IMR-90 (cell line): Measurements from ENCODE around the gene SNX6. TPM values are rescaled to one million over a fixed set of nuclear protein-coding genes. Genes with fewer than 3 reads are reported as not detected.

Experiments used
- ATAC-seq: fragments of 200-7000 bp; cut with Tn5 transposase; 2 replicates; pipeline ENCODE4 v1.9.1; 2020; ENCODE audit warnings: low read depth, mild to moderate bottlenecking, moderate library complexity
- BruUV-seq: library from RNA; stranded (reverse); fragments of 400-500 nt; replicated peaks from 2 replicates; lab custom pipeline; 2021; lab: Mats Ljungman, UMichigan
- CTCF ChIA-PET: fragments of 300-600 bp; formaldehyde crosslinking; extraction: SDS; loops from one replicate; lab custom pipeline; 2021; ENCODE audit warnings: antibody characterized with exemption; lab: Yijun Ruan, JAX
- POLR2A ChIA-PET: fragments of 300-600 bp; sonication (Branson Sonifier 250); formaldehyde crosslinking; loops from one replicate; lab custom pipeline; 2022; ENCODE audit warnings: antibody characterized with exemption; ENCODE audit not compliant: unreplicated experiment; lab: Charles Lee
- DNase-seq: peaks from one replicate; pipeline ENCODE4 v3.0.0; 2013
- H2AFZ ChIP-seq: replicated peaks from 2 replicates; pipeline ENCODE3; 2013; ENCODE audit warnings: low read length, mild to moderate bottlenecking; ENCODE audit not compliant: poor library complexity
- H2AK5ac ChIP-seq: 2 replicates; pipeline ENCODE4 v1.6.1; 2013; ENCODE audit warnings: low read depth, low read length, inconsistent platforms
- H2AK9ac ChIP-seq: replicated peaks from 2 replicates; pipeline ENCODE3; 2013; ENCODE audit warnings: mild to moderate bottlenecking, low read depth, low read length, moderate library complexity; ENCODE audit not compliant: poor library complexity
- H2BK120ac ChIP-seq: 2 replicates; pipeline ENCODE4 v1.6.1; 2013; ENCODE audit warnings: low read depth, low read length, inconsistent platforms
- H2BK15ac ChIP-seq: 3 replicates; pipeline ENCODE4 v1.6.1; 2013; ENCODE audit warnings: low read depth, low read length, inconsistent platforms
- H2BK20ac ChIP-seq: 2 replicates; pipeline ENCODE4 v1.6.1; 2013; ENCODE audit warnings: low read depth, mild to moderate bottlenecking, inconsistent platforms, low read length, moderate library complexity
- H2BK5ac ChIP-seq: 2 replicates; pipeline ENCODE4 v1.6.1; 2013; ENCODE audit warnings: mild to moderate bottlenecking, low read depth, low read length, inconsistent platforms; ENCODE audit not compliant: poor library complexity, severe bottlenecking
- H3K14ac ChIP-seq: replicated peaks from 2 replicates; pipeline ENCODE4 v1.6.1; 2013; ENCODE audit warnings: low read depth, low read length, inconsistent platforms
- H3K18ac ChIP-seq: 2 replicates; pipeline ENCODE4 v1.6.1; 2013; ENCODE audit warnings: low read depth, low read length, control low read depth
- H3K23ac ChIP-seq: 2 replicates; pipeline ENCODE4 v1.6.1; 2013; ENCODE audit warnings: low read depth, low read length, inconsistent platforms
- H3K27ac ChIP-seq: 2 replicates; pipeline ENCODE4 v1.5.1; 2013; ENCODE audit warnings: mild to moderate bottlenecking, control low read depth, low read length; ENCODE audit not compliant: insufficient read depth
- H3K27me3 ChIP-seq: 2 replicates; pipeline ENCODE4 v1.6.1; 2013; ENCODE audit warnings: low read length; ENCODE audit not compliant: control insufficient read depth, insufficient read depth
- H3K36me3 ChIP-seq: 2 replicates; pipeline ENCODE4 v1.6.1; 2013; ENCODE audit warnings: low read length, mixed read lengths; ENCODE audit not compliant: control insufficient read depth, insufficient read depth
- H3K4ac ChIP-seq: 2 replicates; pipeline ENCODE4 v1.6.1; 2013; ENCODE audit warnings: low read depth, low read length, inconsistent platforms
- H3K4me1 ChIP-seq: 2 replicates; pipeline ENCODE4 v1.6.1; 2013; ENCODE audit warnings: low read length, mixed read lengths; ENCODE audit not compliant: control insufficient read depth, insufficient read depth
- H3K4me2 ChIP-seq: 2 replicates; pipeline ENCODE4 v1.6.1; 2013; ENCODE audit warnings: low read depth, mild to moderate bottlenecking, control low read depth, low read length, moderate library complexity
- H3K4me3 ChIP-seq: 2 replicates; pipeline ENCODE4 v1.5.1; 2013; ENCODE audit warnings: low read depth, mild to moderate bottlenecking, control low read depth, low read length, moderate library complexity; ENCODE audit not compliant: insufficient read depth
- H3K56ac ChIP-seq: 2 replicates; pipeline ENCODE4 v1.6.1; 2013; ENCODE audit warnings: low read length, inconsistent platforms; ENCODE audit not compliant: insufficient read depth; ENCODE audit errors: extremely low read depth
- H3K79me1 ChIP-seq, 2 experiments: 2 replicates each; pipeline ENCODE4 v1.6.1; 2013; ENCODE audit warnings: low read length in 2 of 2, inconsistent platforms in 1 of 2, low read depth in 1 of 2
- H3K9ac ChIP-seq: 2 replicates; pipeline ENCODE4 v1.6.1; 2013; ENCODE audit warnings: low read depth, low read length, control low read depth
- H3K9me1 ChIP-seq: 2 replicates; pipeline ENCODE4 v1.6.1; 2013; ENCODE audit warnings: low read length, inconsistent platforms; ENCODE audit not compliant: insufficient read depth
- H3K9me3 ChIP-seq: 2 replicates; pipeline ENCODE4 v1.6.1; 2013; ENCODE audit warnings: low read length; ENCODE audit not compliant: control insufficient read depth, insufficient read depth
- H4K20me1 ChIP-seq: 2 replicates; pipeline ENCODE4 v1.6.1; 2013; ENCODE audit warnings: low read length, inconsistent platforms; ENCODE audit not compliant: insufficient read depth
- H4K5ac ChIP-seq: 2 replicates; pipeline ENCODE4 v1.6.1; 2013; ENCODE audit warnings: mild to moderate bottlenecking, low read depth, low read length, control low read depth
- H4K8ac ChIP-seq, 2 experiments: 2 replicates each; pipeline ENCODE4 v1.6.1; 2013; ENCODE audit warnings: low read depth in 2 of 2, low read length in 2 of 2, control low read depth in 1 of 2, inconsistent platforms in 1 of 2
- H4K91ac ChIP-seq: 2 replicates; pipeline ENCODE4 v1.6.1; 2013; ENCODE audit warnings: low read depth, low read length, inconsistent platforms; ENCODE audit not compliant: insufficient read depth
- BHLHE40 ChIP-seq: fragments of 150-350 bp; IDR thresholded peaks from 2 replicates; pipeline ENCODE4 v1.6.1; 2016; ENCODE audit warnings: mild to moderate bottlenecking, low read depth, low read length
- CEBPB ChIP-seq: IDR thresholded peaks from 2 replicates; pipeline ENCODE4 v1.6.1; 2012; ENCODE audit warnings: low read depth, low read length, improper control_type of control experiment
- CHD1 ChIP-seq: IDR thresholded peaks from 2 replicates; pipeline ENCODE4 v1.6.1; 2012; ENCODE audit warnings: low read depth, low read length, improper control_type of control experiment
- ELK1 ChIP-seq: fragments of 150-350 bp; IDR thresholded peaks from 2 replicates; pipeline ENCODE4 v1.6.1; 2016; ENCODE audit warnings: low read depth, mild to moderate bottlenecking, low read length, moderate library complexity, borderline replicate concordance
- FOS ChIP-seq: fragments of 150-350 bp; IDR thresholded peaks from 2 replicates; pipeline ENCODE4 v1.6.1; 2016; ENCODE audit warnings: low read depth, low read length
- MAFK ChIP-seq: IDR thresholded peaks from 2 replicates; pipeline ENCODE4 v1.6.1; 2012; ENCODE audit warnings: low read depth, low read length, improper control_type of control experiment
- MAZ ChIP-seq: IDR thresholded peaks from 2 replicates; pipeline ENCODE4 v1.6.1; 2012; ENCODE audit warnings: low read depth, mild to moderate bottlenecking, low read length, improper control_type of control experiment, moderate library complexity, borderline replicate concordance
- MXI1 ChIP-seq: IDR thresholded peaks from 2 replicates; pipeline ENCODE4 v1.6.1; 2012; ENCODE audit warnings: low read depth, mild to moderate bottlenecking, low read length, moderate library complexity, borderline replicate concordance
- RAD21 ChIP-seq: IDR thresholded peaks from 2 replicates; pipeline ENCODE4 v1.6.1; 2012; ENCODE audit warnings: low read length, improper control_type of control experiment
- RFX5 ChIP-seq: IDR thresholded peaks from 2 replicates; pipeline ENCODE4 v1.8.0; 2012; ENCODE audit warnings: low read depth, mild to moderate bottlenecking, low read length, moderate library complexity
- SMC3 ChIP-seq: fragments of 150-350 bp; IDR thresholded peaks from 2 replicates; pipeline ENCODE4 v1.6.1; 2016; ENCODE audit warnings: low read depth, mild to moderate bottlenecking, antibody characterized with exemption, low read length, moderate library complexity
- USF2 ChIP-seq: fragments of 150-350 bp; IDR thresholded peaks from 2 replicates; pipeline ENCODE4 v1.6.1; 2017; ENCODE audit warnings: mild to moderate bottlenecking, antibody characterized with exemption, low read length, low read depth
- WGBS, 2 experiments: methylation state at CpG; one replicate each; pipeline versions ENCODE4 v1.1.5 to v1.1.7; 2013; ENCODE audit warnings: missing lambda C conversion rate in 2 of 2; ENCODE audit not compliant: insufficient read length in 1 of 2; ENCODE audit errors: extremely low coverage in 2 of 2; 5-methylcytosine and 5-hydroxymethylcytosine counted together
- dilution Hi-C: fragments of 300-500 bp; cut with HindIII; formaldehyde crosslinking; loops from one replicate; pipeline ENCODE4 v1.14.3; 2018; ENCODE audit warnings: low sequenced_read_pairs; ENCODE audit not compliant: unreplicated experiment
- in situ Hi-C: fragments of 300-500 bp; cut with MboI; formaldehyde crosslinking; loops from 3 replicates; pipeline ENCODE4 v1.14.3; 2019; ENCODE audit warnings: low sequenced_read_pairs, inconsistent platforms, mixed read lengths
- intact Hi-C: fragments of 100-400 bp; cut with micrococcal nuclease; formaldehyde crosslinking; loops from 2 replicates; pipeline ENCODE4 v1.10.0; 2022
- polyA plus RNA-seq, 3 experiments: library from polyadenylated mRNA; depleted of rRNA; stranded (reverse); fragments of >200 nt; gene quantifications; 2 replicates each; pipeline ENCODE4 v1.2.3, GENCODE V29; 2012; ENCODE audit warnings: low replicate concordance in 1 of 3
- total RNA-seq: library from RNA; depleted of rRNA; stranded (reverse); fragments of >200 nt; gene quantifications from 2 replicates; pipeline ENCODE4 v1.2.3, GENCODE V29; 2012

SNX6 gene
- total and polyA plus RNA-seq, 2 of the 4 experiments (the other 2 are of a cell fraction), result 116 to 127 TPM

DNA sequence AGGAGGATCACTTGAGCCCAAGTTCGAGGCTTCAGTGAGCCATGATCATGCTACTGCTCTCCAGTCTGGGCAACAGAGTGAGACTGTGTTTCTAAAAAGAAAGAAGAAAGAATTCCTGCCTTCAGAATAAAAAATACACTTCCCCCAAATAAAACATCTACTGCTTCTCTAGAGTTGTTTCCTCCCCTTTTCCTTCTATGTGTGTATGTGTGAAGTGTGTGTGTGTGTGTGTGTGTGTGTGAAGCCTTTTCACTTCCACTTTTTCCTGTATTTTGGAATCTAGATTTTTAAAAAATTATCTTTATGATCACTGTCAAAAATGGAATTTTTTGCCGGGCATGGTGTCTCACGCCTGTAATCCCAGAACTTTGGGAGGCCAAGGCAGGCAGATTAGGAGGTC, 12.6 kb upstream of the SNX6 start:
- H3K9me1 ChIP-seq, result peaks cover 3% of the 10 kb centered on the region; the same call in 1 of the 2 replicates
- no peak overlapping the region for H3K9ac ChIP-seq
- peak overlapping the region; percentile 63; the same call in 1 of the 2 replicates for H2AK5ac ChIP-seq
- no peak overlapping the region for H2BK5ac ChIP-seq
- no peak overlapping the region for H2AFZ ChIP-seq
- POLR2A ChIA-PET, result no interaction called here
- WGBS, 2 experiments, result no CpG with 5 or more reads among the region's 3 CpGs
- H3K4ac ChIP-seq, result no peak overlapping the region
- no peak overlapping the region for H3K4me2 ChIP-seq
- no peak for DNase-seq
- H3K14ac ChIP-seq, result no peak overlapping the region
- no peak overlapping the region for H2BK20ac ChIP-seq
- H4K8ac ChIP-seq, result no peak overlapping the region
- H4K91ac ChIP-seq, result no peak overlapping the region
- H3K23ac ChIP-seq, result no peak overlapping the region
- no peak overlapping the region for H4K5ac ChIP-seq
- intact Hi-C loops (no loop called here), in situ Hi-C loops (no loop called here), dilution Hi-C loops (no loop called here)
- TF ChIP-seq MAZ (no peak), MXI1 (no peak), RFX5 (no peak), MAFK (no peak), BHLHE40 (no peak), FOS (no peak), CEBPB (no peak), USF2 (no peak), CHD1 (no peak), ELK1 (no peak), SMC3 (no peak), RAD21 (no peak)
- H2AK9ac ChIP-seq, result no peak overlapping the region
- no peak overlapping the region for H2BK120ac ChIP-seq
- no peak overlapping the region for H3K18ac ChIP-seq
- H3K4me3 ChIP-seq, result no peak overlapping the region
- H3K27ac ChIP-seq, result no peak overlapping the region
- no peaks in the 10 kb centered on the region for H3K9me3 ChIP-seq
- no peak for ATAC-seq
- no peak overlapping the region for H3K56ac ChIP-seq
- no peaks in the 10 kb centered on the region for H3K27me3 ChIP-seq
- CTCF ChIA-PET, result interaction anchor here (0.6 kb wide), 1 partner anchor 154 kb away, joined by 3 read pairs; no protein-coding TSS in a partner anchor
- BruUV-seq, result no TSS peak
- H4K20me1 ChIP-seq, result no peaks in the 10 kb centered on the region
- H3K4me1 ChIP-seq, result no peaks in the 10 kb centered on the region
- H3K79me1 ChIP-seq, result peaks cover 0 to 2% of the 10 kb centered on the region in 2 experiments; a peak in 1 of 4 replicates
- no peak overlapping the region for H2BK15ac ChIP-seq
- H3K36me3 ChIP-seq, result no peaks in the 10 kb centered on the region
